ENCODE data around the gene SDC4. TPM values are rescaled to one million over a fixed set of nuclear protein-coding genes. Genes with fewer than 3 reads are reported as not detected.

SDC4 gene
- total and polyA plus RNA-seq, 9 of the 15 experiments (the other 6 are each of a cell fraction or from before 2014, with no cell fraction given): 2.1 to 10.7 (median 6.3) TPM

DNA sequence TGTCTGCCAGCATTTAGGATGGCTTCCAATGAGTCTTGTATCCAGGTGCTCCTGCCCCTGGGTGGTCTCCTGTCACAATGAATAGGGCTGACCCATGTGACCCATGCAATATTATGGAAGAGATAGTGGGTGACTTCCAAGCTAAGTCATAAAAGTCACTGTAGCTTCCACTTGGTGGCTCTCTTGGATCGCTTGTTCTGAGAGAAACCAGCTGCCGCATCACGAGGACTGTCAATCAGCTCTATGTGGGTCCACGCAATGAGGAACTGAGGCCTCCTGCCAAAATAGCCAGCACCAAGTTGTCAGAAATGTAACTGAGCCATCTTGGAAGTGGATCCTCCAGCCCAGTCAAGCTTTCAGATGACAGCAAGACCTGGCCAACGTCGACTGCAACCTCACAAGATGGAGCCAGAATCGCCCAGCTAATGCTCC is 25.3 kb downstream of the SDC4 start (continued):
- TF ChIP-seq YBX1 (IDR thresholded peaks at IDR 0.05): no peak
- TF ChIP-seq, protein P1, sequence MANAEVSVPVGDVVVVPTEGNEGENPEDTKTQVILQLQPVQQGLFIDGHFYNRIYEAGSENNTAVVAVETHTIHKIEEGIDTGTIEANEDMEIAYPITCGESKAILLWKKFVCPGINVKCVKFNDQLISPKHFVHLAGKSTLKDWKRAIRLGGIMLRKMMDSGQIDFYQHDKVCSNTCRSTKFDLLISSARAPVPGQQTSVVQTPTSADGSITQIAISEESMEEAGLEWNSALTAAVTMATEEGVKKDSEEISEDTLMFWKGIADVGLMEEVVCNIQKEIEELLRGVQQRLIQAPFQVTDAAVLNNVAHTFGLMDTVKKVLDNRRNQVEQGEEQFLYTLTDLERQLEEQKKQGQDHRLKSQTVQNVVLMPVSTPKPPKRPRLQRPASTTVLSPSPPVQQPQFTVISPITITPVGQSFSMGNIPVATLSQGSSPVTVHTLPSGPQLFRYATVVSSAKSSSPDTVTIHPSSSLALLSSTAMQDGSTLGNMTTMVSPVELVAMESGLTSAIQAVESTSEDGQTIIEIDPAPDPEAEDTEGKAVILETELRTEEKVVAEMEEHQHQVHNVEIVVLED (CRISPR knock-in tag; IDR thresholded peaks at IDR 0.05): no peak
- TF ChIP-seq CHD1 (IDR thresholded peaks at IDR 0.05; ENCODE audit: low read length): no peak
- TF ChIP-seq TEAD1 (CRISPR knock-in tag; IDR thresholded peaks at IDR 0.05): peak in 1 of 2 experiments; percentile 52; a peak in 1 of 4 replicates
- TF ChIP-seq SRSF1 (IDR thresholded peaks at IDR 0.05; ENCODE audit: low read depth, low read length): no peak
- TF ChIP-seq, protein P2, sequence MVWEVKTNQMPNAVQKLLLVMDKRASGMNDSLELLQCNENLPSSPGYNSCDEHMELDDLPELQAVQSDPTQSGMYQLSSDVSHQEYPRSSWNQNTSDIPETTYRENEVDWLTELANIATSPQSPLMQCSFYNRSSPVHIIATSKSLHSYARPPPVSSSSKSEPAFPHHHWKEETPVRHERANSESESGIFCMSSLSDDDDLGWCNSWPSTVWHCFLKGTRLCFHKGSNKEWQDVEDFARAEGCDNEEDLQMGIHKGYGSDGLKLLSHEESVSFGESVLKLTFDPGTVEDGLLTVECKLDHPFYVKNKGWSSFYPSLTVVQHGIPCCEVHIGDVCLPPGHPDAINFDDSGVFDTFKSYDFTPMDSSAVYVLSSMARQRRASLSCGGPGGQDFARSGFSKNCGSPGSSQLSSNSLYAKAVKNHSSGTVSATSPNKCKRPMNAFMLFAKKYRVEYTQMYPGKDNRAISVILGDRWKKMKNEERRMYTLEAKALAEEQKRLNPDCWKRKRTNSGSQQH (CRISPR knock-in tag; IDR thresholded peaks at IDR 0.05): no peak
- TF ChIP-seq, protein P3, sequence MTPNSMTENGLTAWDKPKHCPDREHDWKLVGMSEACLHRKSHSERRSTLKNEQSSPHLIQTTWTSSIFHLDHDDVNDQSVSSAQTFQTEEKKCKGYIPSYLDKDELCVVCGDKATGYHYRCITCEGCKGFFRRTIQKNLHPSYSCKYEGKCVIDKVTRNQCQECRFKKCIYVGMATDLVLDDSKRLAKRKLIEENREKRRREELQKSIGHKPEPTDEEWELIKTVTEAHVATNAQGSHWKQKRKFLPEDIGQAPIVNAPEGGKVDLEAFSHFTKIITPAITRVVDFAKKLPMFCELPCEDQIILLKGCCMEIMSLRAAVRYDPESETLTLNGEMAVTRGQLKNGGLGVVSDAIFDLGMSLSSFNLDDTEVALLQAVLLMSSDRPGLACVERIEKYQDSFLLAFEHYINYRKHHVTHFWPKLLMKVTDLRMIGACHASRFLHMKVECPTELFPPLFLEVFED (CRISPR knock-in tag; conservative IDR thresholded peaks at IDR 0.05): no peak
- no peak for TF ChIP-seq ZNF445 (CRISPR knock-in tag; IDR thresholded peaks at IDR 0.05; ENCODE audit: low read depth)
- TF ChIP-seq, protein P4, sequence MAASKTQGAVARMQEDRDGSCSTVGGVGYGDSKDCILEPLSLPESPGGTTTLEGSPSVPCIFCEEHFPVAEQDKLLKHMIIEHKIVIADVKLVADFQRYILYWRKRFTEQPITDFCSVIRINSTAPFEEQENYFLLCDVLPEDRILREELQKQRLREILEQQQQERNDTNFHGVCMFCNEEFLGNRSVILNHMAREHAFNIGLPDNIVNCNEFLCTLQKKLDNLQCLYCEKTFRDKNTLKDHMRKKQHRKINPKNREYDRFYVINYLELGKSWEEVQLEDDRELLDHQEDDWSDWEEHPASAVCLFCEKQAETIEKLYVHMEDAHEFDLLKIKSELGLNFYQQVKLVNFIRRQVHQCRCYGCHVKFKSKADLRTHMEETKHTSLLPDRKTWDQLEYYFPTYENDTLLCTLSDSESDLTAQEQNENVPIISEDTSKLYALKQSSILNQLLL (CRISPR knock-in tag; IDR thresholded peaks at IDR 0.05; ENCODE audit: borderline replicate concordance): no peak
- TF ChIP-seq, protein P5, sequence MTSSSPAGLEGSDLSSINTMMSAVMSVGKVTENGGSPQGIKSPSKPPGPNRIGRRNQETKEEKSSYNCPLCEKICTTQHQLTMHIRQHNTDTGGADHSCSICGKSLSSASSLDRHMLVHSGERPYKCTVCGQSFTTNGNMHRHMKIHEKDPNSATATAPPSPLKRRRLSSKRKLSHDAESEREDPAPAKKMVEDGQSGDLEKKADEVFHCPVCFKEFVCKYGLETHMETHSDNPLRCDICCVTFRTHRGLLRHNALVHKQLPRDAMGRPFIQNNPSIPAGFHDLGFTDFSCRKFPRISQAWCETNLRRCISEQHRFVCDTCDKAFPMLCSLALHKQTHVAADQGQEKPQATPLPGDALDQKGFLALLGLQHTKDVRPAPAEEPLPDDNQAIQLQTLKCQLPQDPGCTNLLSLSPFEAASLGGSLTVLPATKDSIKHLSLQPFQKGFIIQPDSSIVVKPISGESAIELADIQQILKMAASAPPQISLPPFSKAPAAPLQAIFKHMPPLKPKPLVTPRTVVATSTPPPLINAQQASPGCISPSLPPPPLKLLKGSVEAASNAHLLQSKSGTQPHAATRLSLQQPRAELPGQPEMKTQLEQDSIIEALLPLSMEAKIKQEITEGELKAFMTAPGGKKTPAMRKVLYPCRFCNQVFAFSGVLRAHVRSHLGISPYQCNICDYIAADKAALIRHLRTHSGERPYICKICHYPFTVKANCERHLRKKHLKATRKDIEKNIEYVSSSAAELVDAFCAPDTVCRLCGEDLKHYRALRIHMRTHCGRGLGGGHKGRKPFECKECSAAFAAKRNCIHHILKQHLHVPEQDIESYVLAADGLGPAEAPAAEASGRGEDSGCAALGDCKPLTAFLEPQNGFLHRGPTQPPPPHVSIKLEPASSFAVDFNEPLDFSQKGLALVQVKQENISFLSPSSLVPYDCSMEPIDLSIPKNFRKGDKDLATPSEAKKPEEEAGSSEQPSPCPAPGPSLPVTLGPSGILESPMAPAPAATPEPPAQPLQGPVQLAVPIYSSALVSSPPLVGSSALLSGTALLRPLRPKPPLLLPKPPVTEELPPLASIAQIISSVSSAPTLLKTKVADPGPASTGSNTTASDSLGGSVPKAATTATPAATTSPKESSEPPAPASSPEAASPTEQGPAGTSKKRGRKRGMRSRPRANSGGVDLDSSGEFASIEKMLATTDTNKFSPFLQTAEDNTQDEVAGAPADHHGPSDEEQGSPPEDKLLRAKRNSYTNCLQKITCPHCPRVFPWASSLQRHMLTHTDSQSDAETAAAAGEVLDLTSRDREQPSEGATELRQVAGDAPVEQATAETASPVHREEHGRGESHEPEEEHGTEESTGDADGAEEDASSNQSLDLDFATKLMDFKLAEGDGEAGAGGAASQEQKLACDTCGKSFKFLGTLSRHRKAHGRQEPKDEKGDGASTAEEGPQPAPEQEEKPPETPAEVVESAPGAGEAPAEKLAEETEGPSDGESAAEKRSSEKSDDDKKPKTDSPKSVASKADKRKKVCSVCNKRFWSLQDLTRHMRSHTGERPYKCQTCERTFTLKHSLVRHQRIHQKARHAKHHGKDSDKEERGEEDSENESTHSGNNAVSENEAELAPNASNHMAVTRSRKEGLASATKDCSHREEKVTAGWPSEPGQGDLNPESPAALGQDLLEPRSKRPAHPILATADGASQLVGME (CRISPR knock-in tag; IDR thresholded peaks at IDR 0.05): peak; percentile 59; the same call in 1 of the 2 replicates
- TF ChIP-seq MECOM (CRISPR knock-in tag; IDR thresholded peaks at IDR 0.05): no peak
- 0 out of 2 replicates have a peak, but pooled peaks have one; percentile 40 for TF ChIP-seq ESRRA (IDR thresholded peaks at IDR 0.05; ENCODE audit: borderline replicate concordance, low read depth)
- TF ChIP-seq ZNF184 (CRISPR knock-in tag; IDR thresholded peaks at IDR 0.05): no peak
- TF ChIP-seq CHD4 (IDR thresholded peaks at IDR 0.05; ENCODE audit: insufficient read depth, insufficient replicate concordance, low read depth, low read length, poor library complexity, severe bottlenecking): no peak

All from K562 (cell line).